Skeletal muscle tissue (tissue), 4 donors: ENCODE results near the gene GRK1. TPM values are rescaled to one million over a fixed set of nuclear protein-coding genes. Genes with fewer than 3 reads are reported as not detected.
"Not testable (repeated sequence)": the region's sequence is repeated elsewhere in the genome, so short reads cannot be mapped to it uniquely, and the experiment has no call there.

Experiments used
- H3K27ac ChIP-seq: one replicate; pipeline ENCODE4 v1.7.0; 2013; ENCODE audit warnings: mild to moderate bottlenecking, low read depth, low read length, inconsistent platforms
- H3K27me3 ChIP-seq, 3 donors: one replicate each; pipeline ENCODE4 v1.7.0; 2013; ENCODE audit warnings: low read length in 3 of 3; ENCODE audit not compliant: control insufficient read depth in 3 of 3, insufficient read depth in 3 of 3
- H3K36me3 ChIP-seq, 3 donors: one replicate each; pipeline ENCODE4 v1.7.0; 2013; ENCODE audit warnings: low read length in 3 of 3; ENCODE audit not compliant: control insufficient read depth in 3 of 3, insufficient read depth in 3 of 3
- H3K4me1 ChIP-seq, 3 donors: one replicate each; pipeline ENCODE4 v1.7.0; 2013; ENCODE audit warnings: low read length in 3 of 3, mild to moderate bottlenecking in 3 of 3; ENCODE audit not compliant: control insufficient read depth in 3 of 3, insufficient read depth in 3 of 3
- H3K4me3 ChIP-seq, 3 donors: one replicate each; pipeline ENCODE4 v1.7.0; 2013; ENCODE audit warnings: low read length in 3 of 3
- H3K9ac ChIP-seq, 3 donors: one replicate each; pipeline ENCODE4 v1.7.0; 2013; ENCODE audit warnings: low read length in 3 of 3, mild to moderate bottlenecking in 3 of 3, moderate library complexity in 2 of 3, low read depth in 1 of 3
- H3K9me3 ChIP-seq, 3 donors: one replicate each; pipeline ENCODE4 v1.7.0; 2013; ENCODE audit warnings: low read length in 3 of 3; ENCODE audit not compliant: control insufficient read depth in 3 of 3
- total RNA-seq: library from RNA; depleted of rRNA; stranded (reverse); fragments of >200 nt; gene quantifications from one replicate; pipeline ENCODE4 v1.2.3, GENCODE V29; 2014
- donor health status: Osteomylitis.

GRK1 gene
- total RNA-seq, 1 donor from 2014 or later: not detected

DNA sequence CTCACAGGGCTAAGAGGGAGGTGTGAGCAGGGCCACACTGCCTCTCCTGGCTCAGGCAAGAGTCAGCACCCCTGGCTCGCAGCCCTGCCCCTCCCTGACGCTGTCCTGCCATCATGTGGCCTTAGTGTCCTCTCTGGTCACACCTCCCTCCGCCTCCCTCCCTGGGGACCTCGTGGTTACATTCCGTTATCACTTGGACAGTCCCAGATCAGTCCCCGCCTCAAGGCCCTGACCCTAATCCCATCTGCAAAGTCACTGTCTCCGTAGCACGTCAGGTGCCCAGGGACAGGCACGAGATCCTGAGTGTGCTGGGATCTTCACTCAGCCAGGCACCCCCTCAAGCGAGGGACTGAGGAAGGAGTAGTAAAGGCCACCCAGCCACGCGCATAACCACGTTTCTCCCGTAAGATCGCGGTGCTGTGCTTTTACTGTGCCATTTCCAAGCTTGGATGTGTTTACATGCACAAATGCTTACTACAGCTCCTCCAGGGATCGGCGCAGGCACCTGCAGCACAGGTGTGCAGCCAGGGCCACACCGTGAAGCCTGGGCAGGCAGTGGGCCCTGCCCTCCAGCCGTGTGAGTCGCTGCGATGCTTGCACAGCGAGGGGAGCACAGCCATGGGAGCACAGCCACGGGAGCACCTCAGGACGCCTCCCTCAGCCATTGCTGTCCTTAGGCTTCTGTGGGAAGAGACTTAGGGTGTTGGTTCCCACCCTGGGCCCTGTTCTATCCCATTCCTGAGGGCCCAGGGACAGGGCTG lies 81.3 kb downstream of the GRK1 start:
- Histone ChIP-seq H3K9ac (no peak overlapping the region), H3K4me3 (no peak overlapping the region), H3K27me3 (peaks cover 5 to 10% (median 10%) of the 10 kb centered on the region in 3 donors), H3K27ac (no peak overlapping the region), H3K9me3 (no peaks in the 10 kb centered on the region), H3K4me1 (peaks cover 0 to 5% (median 0%) of the 10 kb centered on the region in 3 donors), H3K36me3 (no peaks in the 10 kb centered on the region)

DNA sequence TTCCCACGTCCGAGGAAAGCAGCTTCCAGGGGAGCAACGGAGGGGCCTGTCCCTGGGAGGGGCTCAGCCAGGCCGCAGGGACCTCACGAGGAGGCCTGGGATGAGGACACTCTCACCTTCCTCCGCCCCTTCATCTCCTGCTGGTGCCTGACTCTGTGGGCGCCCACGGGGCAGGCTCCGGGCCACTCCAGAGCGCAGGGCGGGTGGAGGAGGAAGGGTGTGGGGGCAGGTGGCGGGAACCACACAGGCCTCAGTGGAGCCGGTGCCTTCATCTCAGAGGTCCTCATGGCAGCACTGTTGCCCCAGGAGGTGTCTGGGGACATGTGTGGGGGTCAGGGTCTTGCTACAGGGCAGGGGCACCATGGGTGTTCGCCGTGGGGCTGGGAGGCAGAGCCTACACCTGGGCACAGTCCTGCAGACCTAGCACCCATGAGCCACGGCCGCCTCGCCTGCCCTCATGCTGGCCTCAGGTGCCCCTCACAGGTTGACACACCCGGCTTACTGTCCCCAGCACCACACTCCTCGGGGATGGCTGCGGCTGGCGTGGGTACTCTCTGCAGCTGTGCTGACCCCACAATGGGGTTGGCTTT lies 81.9 kb downstream of the GRK1 start:
- Histone ChIP-seq H3K36me3 (no peaks in the 10 kb centered on the region), H3K4me1 (peaks cover 0 to 5% (median 0%) of the 10 kb centered on the region in 3 donors), H3K4me3 (no peak overlapping the region), H3K9ac (no peak overlapping the region), H3K9me3 (no peaks in the 10 kb centered on the region), H3K27me3 (peaks cover 0 to 12% (median 6%) of the 10 kb centered on the region in 3 donors), H3K27ac (no peak overlapping the region)

DNA sequence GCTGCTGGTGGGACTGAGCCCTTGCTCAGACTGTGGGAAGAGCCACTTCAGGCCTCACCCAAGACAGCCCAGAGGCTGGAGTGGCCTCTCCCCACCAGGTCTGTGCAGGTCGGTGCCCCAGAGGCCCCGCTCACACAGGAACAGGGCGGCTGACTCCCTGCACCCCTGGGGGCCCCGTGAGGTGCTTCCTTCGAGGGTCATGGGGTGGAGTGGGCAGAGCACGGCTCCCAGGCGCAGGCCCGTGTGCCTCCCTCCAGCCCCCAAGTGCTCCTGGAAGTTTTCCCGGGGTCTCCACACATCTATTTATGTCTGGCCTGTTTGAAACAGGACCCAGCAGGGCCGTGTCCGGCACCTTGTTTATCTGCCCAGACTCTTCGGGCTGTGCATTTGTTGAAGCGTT lies 82.5 kb downstream of the GRK1 start:
- peaks cover 4 to 17% (median 11%) of the 10 kb centered on the region in 3 donors for H3K27me3 ChIP-seq
- no peaks in the 10 kb centered on the region for H3K36me3 ChIP-seq
- no peak overlapping the region for H3K9ac ChIP-seq
- peaks cover 0 to 5% (median 0%) of the 10 kb centered on the region in 3 donors for H3K4me1 ChIP-seq
- H3K9me3 ChIP-seq: no peaks in the 10 kb centered on the region
- H3K27ac ChIP-seq: no peak overlapping the region
- no peak overlapping the region for H3K4me3 ChIP-seq

DNA sequence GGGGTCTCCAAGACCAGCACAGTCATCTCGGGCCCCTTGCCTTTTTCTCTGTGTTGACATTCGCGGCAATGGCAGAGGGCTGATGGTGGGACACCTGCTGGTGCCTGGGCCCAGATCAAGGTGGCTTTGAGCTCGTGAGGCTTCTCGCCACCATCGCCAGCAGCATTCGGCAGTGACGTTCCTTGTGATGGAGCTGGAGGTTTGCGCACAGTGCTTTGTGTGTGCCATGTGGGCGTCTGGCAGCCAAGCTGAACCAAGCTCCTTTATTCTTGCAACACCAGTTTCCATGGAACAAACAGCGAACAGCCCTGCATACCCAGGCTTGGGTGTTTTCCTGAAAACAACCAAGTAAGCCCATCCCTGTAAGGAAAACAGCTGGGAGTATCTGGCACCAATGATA lies 82.9 kb downstream of the GRK1 start:
- H3K4me1 ChIP-seq: peaks cover 0 to 5% (median 0%) of the 10 kb centered on the region in 3 donors
- H3K9me3 ChIP-seq: no peaks in the 10 kb centered on the region
- H3K9ac ChIP-seq: no peak overlapping the region
- H3K36me3 ChIP-seq: no peaks in the 10 kb centered on the region
- H3K4me3 ChIP-seq: no peak overlapping the region
- H3K27ac ChIP-seq: no peak overlapping the region
- peaks cover 8 to 19% (median 15%) of the 10 kb centered on the region in 3 donors for H3K27me3 ChIP-seq

DNA sequence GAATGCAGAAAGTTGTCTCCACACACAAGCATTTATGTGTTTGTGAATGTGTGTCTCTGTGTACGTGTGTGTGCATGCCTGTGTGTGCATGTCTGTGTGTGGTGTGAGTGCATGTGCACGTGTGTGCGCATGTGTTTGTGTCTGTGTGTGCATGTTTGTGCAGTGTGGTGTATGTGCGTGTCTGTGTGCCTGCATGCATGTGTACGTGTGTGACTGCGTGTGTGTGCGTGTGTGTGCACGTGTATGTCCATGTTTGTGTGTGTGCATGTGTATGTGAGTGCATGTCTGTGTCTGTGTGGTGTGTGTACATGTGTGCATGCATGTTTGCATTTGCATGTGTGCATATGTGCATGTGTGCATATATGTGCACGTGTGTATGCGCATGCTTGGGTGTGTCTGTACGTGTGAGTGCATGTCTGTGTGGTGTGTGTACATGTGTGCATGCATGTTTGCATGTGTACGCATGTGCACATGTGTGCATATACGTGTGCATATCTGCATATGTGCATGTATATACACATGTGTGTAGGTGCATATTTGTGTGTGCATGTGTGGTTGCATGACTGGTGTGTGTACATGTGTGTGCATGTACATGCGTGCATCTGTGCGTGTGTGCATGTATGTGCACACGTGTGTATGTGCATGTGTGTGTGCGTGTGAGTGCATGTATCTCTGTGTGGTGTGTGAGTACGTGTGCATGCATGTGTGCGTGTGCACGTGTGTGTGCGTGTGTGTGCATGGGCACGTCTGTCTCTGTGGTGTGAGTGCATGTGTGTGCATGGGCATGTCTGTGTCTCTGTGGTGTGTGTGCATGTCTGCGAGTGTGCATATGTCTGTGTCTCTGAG lies 83.8 kb downstream of the GRK1 start:
- Histone ChIP-seq H3K9me3 (no peaks in the 10 kb centered on the region), H3K9ac (no peak overlapping the region), H3K36me3 (no peaks in the 10 kb centered on the region), H3K27ac (no peak overlapping the region), H3K27me3 (peaks cover 11 to 20% (median 17%) of the 10 kb centered on the region in 3 donors), H3K4me1 (peaks cover 0 to 5% (median 0%) of the 10 kb centered on the region in 3 donors), H3K4me3 (no peak overlapping the region)

DNA sequence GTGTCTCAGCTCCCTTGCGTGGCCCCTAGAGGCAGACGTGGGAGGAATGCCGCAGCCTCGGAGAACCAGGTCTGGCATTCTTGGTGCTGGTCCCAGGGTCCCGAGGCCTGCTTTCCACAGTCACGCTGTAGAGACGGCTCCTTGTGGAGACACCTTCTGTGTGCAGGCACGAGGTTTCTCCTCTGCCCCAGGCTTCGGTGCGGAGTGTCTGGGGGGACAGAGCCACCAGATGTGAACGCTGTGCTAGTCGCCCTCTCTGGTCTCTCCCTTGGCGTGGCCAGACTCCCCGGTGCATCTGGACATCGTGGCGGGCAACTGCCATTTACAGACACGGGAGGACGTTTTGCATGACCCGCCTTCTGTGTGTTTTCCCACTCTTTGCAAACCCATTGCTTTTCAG lies 84.5 kb downstream of the GRK1 start:
- H3K36me3 ChIP-seq: no peaks in the 10 kb centered on the region
- H3K9ac ChIP-seq: no peak overlapping the region
- no peak overlapping the region for H3K4me3 ChIP-seq

DNA sequence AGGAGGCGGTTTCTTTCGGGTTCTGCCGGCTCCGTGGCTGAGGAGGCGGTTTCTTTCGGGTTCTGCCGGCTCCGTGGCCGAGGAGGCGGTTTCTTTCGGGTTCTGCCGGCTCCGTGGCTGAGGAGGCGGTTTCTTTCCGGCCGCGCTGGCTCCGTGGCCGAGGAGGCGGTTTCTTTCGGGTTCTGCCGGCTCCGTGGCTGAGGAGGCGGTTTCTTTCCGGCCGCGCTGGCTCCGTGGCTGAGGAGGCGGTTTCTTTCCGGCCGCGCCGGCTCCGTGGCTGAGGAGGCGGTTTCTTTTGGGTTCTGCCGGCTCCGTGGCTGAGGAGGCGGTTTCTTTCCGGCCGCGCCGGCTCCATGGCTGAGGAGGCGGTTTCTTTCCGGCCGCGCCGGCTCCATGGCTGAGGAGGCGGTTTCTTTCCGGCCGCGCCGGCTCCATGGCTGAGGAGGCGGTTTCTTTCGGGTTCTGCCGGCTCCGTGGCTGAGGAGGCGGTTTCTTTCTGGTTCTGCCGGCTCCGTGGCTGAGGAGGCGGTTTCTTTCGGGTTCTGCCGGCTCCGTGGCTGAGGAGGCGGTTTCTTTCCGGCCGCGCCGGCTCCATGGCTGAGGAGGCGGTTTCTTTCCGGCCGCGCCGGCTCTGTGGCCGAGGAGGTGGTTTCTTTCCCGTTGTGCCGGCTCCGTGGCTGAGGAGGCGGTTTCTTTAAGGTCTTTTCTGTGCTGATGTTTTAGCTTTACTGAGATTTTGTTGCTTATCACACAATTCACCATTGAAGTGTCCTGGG lies 85.4 kb downstream of the GRK1 start:
- not testable (repeated sequence) for H3K36me3 ChIP-seq, H3K4me1 ChIP-seq, H3K9me3 ChIP-seq, H3K4me3 ChIP-seq, H3K27ac ChIP-seq, H3K9ac ChIP-seq
- peaks cover 11 to 32% (median 17%) of the 10 kb centered on the region in 3 donors for H3K27me3 ChIP-seq

More for the DNA sequence above, 84.5 kb downstream of the GRK1 start:
- peaks cover 0 to 5% (median 0%) of the 10 kb centered on the region in 3 donors for H3K4me1 ChIP-seq
- H3K27ac ChIP-seq: no peak overlapping the region
- H3K9me3 ChIP-seq: no peaks in the 10 kb centered on the region
- H3K27me3 ChIP-seq: peaks cover 11 to 23% (median 17%) of the 10 kb centered on the region in 3 donors

DNA sequence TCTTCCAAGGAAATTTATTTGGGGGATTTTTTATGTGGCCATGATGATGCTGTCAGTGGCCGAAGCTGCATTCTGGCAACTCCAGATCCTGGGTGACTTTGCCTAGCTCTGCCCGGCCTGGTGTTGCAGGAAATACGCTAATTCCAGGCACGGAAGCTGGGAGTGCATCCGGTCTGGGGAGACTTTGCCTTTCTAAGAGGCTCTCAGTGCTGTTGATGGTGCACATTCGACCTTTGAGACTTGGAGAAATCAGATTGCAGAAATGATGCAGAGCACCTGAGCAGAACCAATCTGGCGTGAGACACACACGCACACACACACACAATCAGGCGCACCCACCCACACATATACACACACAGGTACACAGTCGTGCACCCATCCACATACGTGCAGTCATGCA lies 86.2 kb downstream of the GRK1 start:
- Histone ChIP-seq H3K27ac (no peak overlapping the region), H3K36me3 (no peaks in the 10 kb centered on the region), H3K9me3 (no peaks in the 10 kb centered on the region), H3K27me3 (peaks cover 12 to 38% (median 17%) of the 10 kb centered on the region in 3 donors), H3K9ac (no peak overlapping the region), H3K4me1 (peaks cover 0 to under 1% (median 0%) of the 10 kb centered on the region in 3 donors), H3K4me3 (no peak overlapping the region)

DNA sequence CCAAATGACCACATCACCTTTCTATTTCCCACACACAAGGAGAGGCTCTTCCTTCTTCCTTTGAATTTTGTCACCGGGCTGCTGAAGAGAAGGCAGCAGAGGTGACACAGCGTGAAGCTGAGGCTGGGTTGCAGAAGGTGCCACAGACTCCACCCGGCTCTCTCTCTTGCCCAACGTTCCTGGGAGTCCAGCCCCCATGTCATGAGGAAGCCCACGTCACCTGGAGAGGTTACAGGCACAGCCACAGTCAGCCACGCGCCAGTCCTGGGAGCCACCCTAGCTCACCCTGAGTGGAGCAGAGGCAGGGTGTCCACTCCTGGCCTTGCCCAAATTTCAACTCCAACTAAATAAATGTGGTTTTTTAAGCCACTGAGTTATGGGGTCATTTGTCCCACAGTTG lies 87.2 kb downstream of the GRK1 start:
- Histone ChIP-seq H3K4me3 (no peak overlapping the region), H3K9me3 (no peaks in the 10 kb centered on the region), H3K9ac (no peak overlapping the region), H3K36me3 (no peaks in the 10 kb centered on the region), H3K27ac (no peak overlapping the region), H3K4me1 (peaks cover 6% of the 10 kb centered on the region in 3 donors), H3K27me3 (peaks cover 15 to 45% (median 20%) of the 10 kb centered on the region in 3 donors)
